Esophagus squamous epithelium (tissue), 4 donors: ENCODE measurements around the gene RSAD1.

Source experiments
- POLR2A ChIP-seq, 4 donors: fragments of 450-650 bp; IDR thresholded peaks; one replicate each; pipeline ENCODE4 v1.6.1; 2017; ENCODE audit warnings: antibody characterized with exemption in 4 of 4, mild to moderate bottlenecking in 4 of 4, moderate library complexity in 3 of 4
- TF ChIP-seq, protein P1 (sequence below), 6 experiments: fragments of 450-650 bp in 4 of 6; fragments of 200-600 bp in 2 of 6; sonication (generic) in 2 of 6; IDR thresholded peaks; one replicate each; pipeline ENCODE4 v1.5.1; 2016 to 2019; ENCODE audit warnings: antibody characterized with exemption in 6 of 6, mild to moderate bottlenecking in 4 of 6, moderate library complexity in 4 of 6

GRCh38 chr17:50457621-50458020 is 21.0 kb upstream of the RSAD1 start:
- TF ChIP-seq, protein P1, sequence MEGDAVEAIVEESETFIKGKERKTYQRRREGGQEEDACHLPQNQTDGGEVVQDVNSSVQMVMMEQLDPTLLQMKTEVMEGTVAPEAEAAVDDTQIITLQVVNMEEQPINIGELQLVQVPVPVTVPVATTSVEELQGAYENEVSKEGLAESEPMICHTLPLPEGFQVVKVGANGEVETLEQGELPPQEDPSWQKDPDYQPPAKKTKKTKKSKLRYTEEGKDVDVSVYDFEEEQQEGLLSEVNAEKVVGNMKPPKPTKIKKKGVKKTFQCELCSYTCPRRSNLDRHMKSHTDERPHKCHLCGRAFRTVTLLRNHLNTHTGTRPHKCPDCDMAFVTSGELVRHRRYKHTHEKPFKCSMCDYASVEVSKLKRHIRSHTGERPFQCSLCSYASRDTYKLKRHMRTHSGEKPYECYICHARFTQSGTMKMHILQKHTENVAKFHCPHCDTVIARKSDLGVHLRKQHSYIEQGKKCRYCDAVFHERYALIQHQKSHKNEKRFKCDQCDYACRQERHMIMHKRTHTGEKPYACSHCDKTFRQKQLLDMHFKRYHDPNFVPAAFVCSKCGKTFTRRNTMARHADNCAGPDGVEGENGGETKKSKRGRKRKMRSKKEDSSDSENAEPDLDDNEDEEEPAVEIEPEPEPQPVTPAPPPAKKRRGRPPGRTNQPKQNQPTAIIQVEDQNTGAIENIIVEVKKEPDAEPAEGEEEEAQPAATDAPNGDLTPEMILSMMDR (IDR thresholded peaks at IDR 0.05), result no peak
- TF ChIP-seq POLR2A (IDR thresholded peaks at IDR 0.05), result no peak
